ENCODE measurements around the gene GPR39. TPM values are rescaled to one million over a fixed set of nuclear protein-coding genes. Genes with fewer than 3 reads are reported as not detected.

Gene GPR39
- total and polyA plus RNA-seq, 9 donors = 0.08 to 2.0 (median 0.42) TPM; not detected in 2

DNA sequence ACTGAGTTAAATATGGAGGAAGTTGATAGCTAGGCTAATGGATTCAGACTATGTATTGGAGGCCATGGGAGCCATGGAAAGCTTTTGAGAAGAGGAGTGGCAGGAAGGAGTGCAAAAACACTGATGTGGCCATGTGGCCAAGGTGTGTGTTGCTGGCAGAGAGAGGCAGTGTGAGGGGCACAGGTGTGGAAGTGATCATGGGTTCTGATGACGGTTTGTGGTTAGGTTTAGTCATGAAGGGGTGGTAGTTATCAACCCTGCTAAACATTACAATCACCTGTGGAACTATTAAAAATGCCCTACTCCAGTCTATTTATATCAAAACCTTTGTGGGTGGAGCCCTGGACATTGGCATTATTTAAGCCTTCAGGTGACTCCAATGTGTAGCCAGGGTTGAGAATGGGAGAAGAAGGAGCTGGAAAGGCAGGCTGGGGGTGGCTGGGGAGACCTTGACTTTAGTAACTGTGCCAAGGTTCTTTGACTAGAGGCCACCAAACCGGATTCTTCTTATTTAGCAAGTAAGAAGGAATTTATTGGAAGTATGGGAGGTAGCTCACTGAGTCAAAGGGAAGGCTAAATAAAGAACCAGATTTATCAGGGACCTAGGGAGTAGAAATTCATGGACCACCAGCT, 13.5 kb downstream of the GPR39 start:
- Histone ChIP-seq H3K4me3 (no peak overlapping the region), H3K36me3 (no peaks in the 10 kb centered on the region), H3K4me1 (ENCODE audit: insufficient read depth) (no peaks in the 10 kb centered on the region), H3K27me3 (no peaks in the 10 kb centered on the region), H3K9me3 (no peaks in the 10 kb centered on the region), H3K27ac (no peak overlapping the region)
- WGBS, 3 donors = 64 to 74% (median 68%) methylated on average over 2 of the region's 2 CpGs
- DNase-seq = no peak
- TF ChIP-seq, protein P1, sequence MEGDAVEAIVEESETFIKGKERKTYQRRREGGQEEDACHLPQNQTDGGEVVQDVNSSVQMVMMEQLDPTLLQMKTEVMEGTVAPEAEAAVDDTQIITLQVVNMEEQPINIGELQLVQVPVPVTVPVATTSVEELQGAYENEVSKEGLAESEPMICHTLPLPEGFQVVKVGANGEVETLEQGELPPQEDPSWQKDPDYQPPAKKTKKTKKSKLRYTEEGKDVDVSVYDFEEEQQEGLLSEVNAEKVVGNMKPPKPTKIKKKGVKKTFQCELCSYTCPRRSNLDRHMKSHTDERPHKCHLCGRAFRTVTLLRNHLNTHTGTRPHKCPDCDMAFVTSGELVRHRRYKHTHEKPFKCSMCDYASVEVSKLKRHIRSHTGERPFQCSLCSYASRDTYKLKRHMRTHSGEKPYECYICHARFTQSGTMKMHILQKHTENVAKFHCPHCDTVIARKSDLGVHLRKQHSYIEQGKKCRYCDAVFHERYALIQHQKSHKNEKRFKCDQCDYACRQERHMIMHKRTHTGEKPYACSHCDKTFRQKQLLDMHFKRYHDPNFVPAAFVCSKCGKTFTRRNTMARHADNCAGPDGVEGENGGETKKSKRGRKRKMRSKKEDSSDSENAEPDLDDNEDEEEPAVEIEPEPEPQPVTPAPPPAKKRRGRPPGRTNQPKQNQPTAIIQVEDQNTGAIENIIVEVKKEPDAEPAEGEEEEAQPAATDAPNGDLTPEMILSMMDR (IDR thresholded peaks at IDR 0.05) = no peak
- TF ChIP-seq POLR2A (IDR thresholded peaks at IDR 0.05) (no peak), EP300 (IDR thresholded peaks at IDR 0.05) (no peak)
- intact Hi-C loops (cut with DNase I) = no loop called here

DNA sequence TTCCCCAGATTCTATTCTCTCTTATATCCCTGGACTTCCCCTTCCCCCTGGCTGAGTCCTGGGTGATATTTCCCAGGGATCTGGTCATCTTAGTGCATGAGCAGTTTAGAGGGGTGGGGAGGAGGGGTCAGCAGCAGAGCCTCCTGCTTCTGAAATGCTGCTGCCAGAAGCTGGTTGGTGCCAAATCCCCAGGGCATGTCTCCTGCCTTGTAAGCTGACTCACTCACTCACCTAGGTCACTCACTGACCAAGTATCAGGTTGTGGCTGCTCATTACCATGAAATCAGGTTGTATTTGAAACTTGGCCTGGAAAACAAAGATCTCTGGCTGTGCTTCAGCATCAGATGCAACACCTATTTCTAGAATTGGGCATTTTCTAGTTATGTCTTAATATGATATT, 14.3 kb downstream of the GPR39 start:
- intact Hi-C loops (cut with DNase I) = no loop called here
- H3K4me1 ChIP-seq (ENCODE audit: insufficient read depth) = no peaks in the 10 kb centered on the region
- H3K27me3 ChIP-seq = no peaks in the 10 kb centered on the region
- H3K4me3 ChIP-seq = no peak overlapping the region
- H3K27ac ChIP-seq = no peak overlapping the region
- no peaks in the 10 kb centered on the region for H3K36me3 ChIP-seq
- TF ChIP-seq EP300 (IDR thresholded peaks at IDR 0.05) (no peak), POLR2A (IDR thresholded peaks at IDR 0.05) (no peak)
- TF ChIP-seq, protein P1 (IDR thresholded peaks at IDR 0.05) = no peak
- H3K9me3 ChIP-seq = no peaks in the 10 kb centered on the region
- DNase-seq = no peak

DNA sequence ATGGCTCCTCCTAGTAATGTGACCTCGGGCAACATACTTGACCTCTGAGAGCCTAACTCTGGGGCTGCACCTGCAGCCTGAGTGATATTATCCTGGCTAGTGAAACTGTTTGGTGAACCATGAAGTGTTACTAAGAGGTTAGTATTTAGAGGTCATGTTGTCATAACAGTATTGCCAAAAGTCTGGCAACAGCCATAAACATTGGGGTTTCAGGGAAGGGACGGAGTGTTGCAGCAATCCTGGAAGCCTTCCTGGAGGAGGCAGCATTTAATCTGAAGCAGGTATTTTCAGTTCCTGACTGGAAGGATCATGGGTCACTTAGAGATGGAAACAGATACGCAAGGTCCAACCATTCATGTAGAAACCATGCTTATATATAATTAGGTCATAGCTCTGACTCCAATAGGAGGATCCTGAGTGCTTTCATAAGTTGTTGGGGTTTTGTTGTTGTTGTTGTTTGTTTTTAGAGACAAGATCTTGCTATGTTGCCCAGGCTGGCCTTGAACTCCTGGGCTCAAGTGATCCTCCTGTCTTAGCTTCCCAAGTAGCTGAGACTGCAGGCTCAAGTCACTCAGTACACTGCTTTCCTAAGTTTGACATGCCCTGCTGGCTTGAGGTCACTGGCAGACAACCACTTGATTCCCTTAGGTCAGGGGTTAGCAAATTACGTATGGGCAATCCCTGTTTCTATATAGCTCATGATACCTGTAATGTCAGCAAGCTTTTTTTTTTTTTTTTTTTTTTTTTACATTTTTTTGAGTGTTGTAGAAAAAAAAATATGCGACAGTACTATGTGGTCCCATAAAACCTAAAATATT, 21.5 kb downstream of the GPR39 start:
- no peak for DNase-seq
- no peak overlapping the region for H3K27ac ChIP-seq
- H3K36me3 ChIP-seq = no peaks in the 10 kb centered on the region
- intact Hi-C loops (cut with DNase I) = no loop called here
- no peak for TF ChIP-seq EP300 (IDR thresholded peaks at IDR 0.05)
- TF ChIP-seq POLR2A (IDR thresholded peaks at IDR 0.05) = no peak
- TF ChIP-seq, protein P1 (IDR thresholded peaks at IDR 0.05) = no peak
- H3K9me3 ChIP-seq = no peaks in the 10 kb centered on the region
- WGBS, 3 donors = 77 to 82% (median 80%) methylated on average over 5 of the region's 5 CpGs
- H3K27me3 ChIP-seq = no peaks in the 10 kb centered on the region
- H3K4me3 ChIP-seq = no peak overlapping the region
- H3K4me1 ChIP-seq (ENCODE audit: insufficient read depth) = no peaks in the 10 kb centered on the region

DNA sequence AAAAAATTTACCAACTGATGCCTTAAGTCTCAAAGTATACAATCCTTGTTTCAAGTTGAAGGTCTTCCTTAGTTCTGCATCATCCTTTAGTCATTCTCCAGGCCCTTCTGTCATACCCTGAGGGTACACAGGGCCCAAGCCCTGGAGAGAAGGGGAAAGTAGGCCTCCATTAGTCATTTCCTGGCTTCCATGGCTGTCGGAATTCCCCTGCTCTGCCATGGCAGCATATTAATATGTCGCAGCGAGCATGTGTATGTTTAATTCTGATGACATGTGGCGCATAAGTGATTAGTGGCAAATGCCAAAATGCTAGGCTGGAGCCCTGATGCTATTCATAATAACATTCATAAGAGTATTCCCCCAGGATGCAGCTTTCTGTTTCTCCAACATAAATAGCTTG, 22.1 kb downstream of the GPR39 start:
- H3K27me3 ChIP-seq = no peaks in the 10 kb centered on the region
- no peak overlapping the region for H3K27ac ChIP-seq
- no peaks in the 10 kb centered on the region for H3K9me3 ChIP-seq
- intact Hi-C loops (cut with DNase I) = no loop called here
- no peaks in the 10 kb centered on the region for H3K36me3 ChIP-seq
- no peak for DNase-seq
- no peaks in the 10 kb centered on the region for H3K4me1 ChIP-seq (ENCODE audit: insufficient read depth)
- 80 to 94% (median 90%) methylated on average over 4 of the region's 4 CpGs for WGBS, 3 donors
- no peak for TF ChIP-seq EP300 (IDR thresholded peaks at IDR 0.05)
- no peak overlapping the region for H3K4me3 ChIP-seq
